Tibial nerve (tissue), 3 donors: Measurements from ENCODE around the gene STK39.

Experiments
- POLR2A ChIP-seq, 2 donors: fragments of 450-650 bp; IDR thresholded peaks; one replicate each; pipeline ENCODE4 v1.6.1; 2017; ENCODE audit warnings: antibody characterized with exemption in 2 of 2, mild to moderate bottlenecking in 2 of 2, moderate library complexity in 2 of 2
- TF ChIP-seq, protein P1 (sequence below), 5 experiments: fragments of 200-600 bp in 3 of 5; fragments of 450-650 bp in 2 of 5; sonication (generic) in 3 of 5; IDR thresholded peaks; one replicate each; pipeline ENCODE4 v1.5.1; 2016 to 2019; ENCODE audit warnings: antibody characterized with exemption in 5 of 5, mild to moderate bottlenecking in 3 of 5, moderate library complexity in 2 of 5

DNA sequence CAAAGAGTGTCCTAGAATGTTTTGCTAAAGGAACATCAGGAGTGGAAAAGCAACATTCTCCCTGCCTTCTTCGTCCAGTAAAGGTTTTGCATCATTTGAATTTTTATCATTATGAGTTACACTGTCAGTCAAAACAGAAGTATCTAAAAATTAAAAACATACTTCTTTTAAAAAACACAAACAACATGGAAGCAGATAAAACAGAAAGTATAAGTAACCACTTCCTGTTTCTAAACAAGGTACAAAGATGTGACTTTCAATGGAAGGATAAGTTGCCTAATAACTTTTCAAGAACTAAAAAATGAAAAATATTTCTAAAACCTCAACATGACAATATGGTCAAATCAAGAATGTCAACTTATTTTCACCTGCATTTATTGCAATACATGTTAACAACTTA, 158.2 kb downstream of the STK39 start:
- TF ChIP-seq, protein P1, sequence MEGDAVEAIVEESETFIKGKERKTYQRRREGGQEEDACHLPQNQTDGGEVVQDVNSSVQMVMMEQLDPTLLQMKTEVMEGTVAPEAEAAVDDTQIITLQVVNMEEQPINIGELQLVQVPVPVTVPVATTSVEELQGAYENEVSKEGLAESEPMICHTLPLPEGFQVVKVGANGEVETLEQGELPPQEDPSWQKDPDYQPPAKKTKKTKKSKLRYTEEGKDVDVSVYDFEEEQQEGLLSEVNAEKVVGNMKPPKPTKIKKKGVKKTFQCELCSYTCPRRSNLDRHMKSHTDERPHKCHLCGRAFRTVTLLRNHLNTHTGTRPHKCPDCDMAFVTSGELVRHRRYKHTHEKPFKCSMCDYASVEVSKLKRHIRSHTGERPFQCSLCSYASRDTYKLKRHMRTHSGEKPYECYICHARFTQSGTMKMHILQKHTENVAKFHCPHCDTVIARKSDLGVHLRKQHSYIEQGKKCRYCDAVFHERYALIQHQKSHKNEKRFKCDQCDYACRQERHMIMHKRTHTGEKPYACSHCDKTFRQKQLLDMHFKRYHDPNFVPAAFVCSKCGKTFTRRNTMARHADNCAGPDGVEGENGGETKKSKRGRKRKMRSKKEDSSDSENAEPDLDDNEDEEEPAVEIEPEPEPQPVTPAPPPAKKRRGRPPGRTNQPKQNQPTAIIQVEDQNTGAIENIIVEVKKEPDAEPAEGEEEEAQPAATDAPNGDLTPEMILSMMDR (IDR thresholded peaks at IDR 0.05), result no peak
- TF ChIP-seq POLR2A (IDR thresholded peaks at IDR 0.05), result no peak
